Measurements from ENCODE around the gene TIAM1. TPM values are rescaled to one million over a fixed set of nuclear protein-coding genes. Genes with fewer than 3 reads are reported as not detected.

The TIAM1 gene
- total RNA-seq, 6 experiments from 2014 or later, result 4.8 to 12.5 (median 7.7) TPM

GRCh38 chr21:31182231-31183140 lies 161.6 kb downstream of the TIAM1 start:
- TF ChIP-seq, protein P1, sequence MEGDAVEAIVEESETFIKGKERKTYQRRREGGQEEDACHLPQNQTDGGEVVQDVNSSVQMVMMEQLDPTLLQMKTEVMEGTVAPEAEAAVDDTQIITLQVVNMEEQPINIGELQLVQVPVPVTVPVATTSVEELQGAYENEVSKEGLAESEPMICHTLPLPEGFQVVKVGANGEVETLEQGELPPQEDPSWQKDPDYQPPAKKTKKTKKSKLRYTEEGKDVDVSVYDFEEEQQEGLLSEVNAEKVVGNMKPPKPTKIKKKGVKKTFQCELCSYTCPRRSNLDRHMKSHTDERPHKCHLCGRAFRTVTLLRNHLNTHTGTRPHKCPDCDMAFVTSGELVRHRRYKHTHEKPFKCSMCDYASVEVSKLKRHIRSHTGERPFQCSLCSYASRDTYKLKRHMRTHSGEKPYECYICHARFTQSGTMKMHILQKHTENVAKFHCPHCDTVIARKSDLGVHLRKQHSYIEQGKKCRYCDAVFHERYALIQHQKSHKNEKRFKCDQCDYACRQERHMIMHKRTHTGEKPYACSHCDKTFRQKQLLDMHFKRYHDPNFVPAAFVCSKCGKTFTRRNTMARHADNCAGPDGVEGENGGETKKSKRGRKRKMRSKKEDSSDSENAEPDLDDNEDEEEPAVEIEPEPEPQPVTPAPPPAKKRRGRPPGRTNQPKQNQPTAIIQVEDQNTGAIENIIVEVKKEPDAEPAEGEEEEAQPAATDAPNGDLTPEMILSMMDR (IDR thresholded peaks at IDR 0.05), result no peak
- TF ChIP-seq POLR2A (IDR thresholded peaks at IDR 0.05), result no peak
- DNase-seq (no peak), ATAC-seq (peak in 1 of 4 donors; percentile 18)
- Histone ChIP-seq H3K9me3 (no peaks in the 10 kb centered on the region), H3K27ac (no peak overlapping the region), H3K27me3 (no peaks in the 10 kb centered on the region), H3K4me3 (no peak overlapping the region), H3K36me3 (no peaks in the 10 kb centered on the region), H3K4me1 (no peaks in the 10 kb centered on the region)
- intact Hi-C loops (cut with DNase I), result loop anchor here in 1 of 2 donors (10.0 kb wide), 1 partner anchor 88 kb away; no protein-coding TSS in a partner anchor
- WGBS (ENCODE audit: insufficient coverage, low coverage, low lambda C conversion rate, missing lambda C conversion rate), result 84% methylated on average over 13 of the region's 24 CpGs

GRCh38 chr21:31181082-31181750 lies 162.8 kb downstream of the TIAM1 start:
- intact Hi-C loops (cut with DNase I), result loop anchor here in 1 of 2 donors (10.0 kb wide), 1 partner anchor 86 kb away; no protein-coding TSS in a partner anchor
- DNase-seq, result no peak
- Histone ChIP-seq H3K27me3 (no peaks in the 10 kb centered on the region), H3K9me3 (no peaks in the 10 kb centered on the region), H3K4me1 (no peaks in the 10 kb centered on the region), H3K4me3 (no peak overlapping the region), H3K27ac (no peak overlapping the region), H3K36me3 (no peaks in the 10 kb centered on the region)
- ATAC-seq, result no peak
- TF ChIP-seq POLR2A (IDR thresholded peaks at IDR 0.05), result no peak
- TF ChIP-seq, protein P1 (IDR thresholded peaks at IDR 0.05), result no peak
- 79% methylated on average over 10 of the region's 12 CpGs for whole genome bisulfite sequencing (ENCODE audit: insufficient coverage, low coverage, low lambda C conversion rate, missing lambda C conversion rate)

- no peak overlapping the region for H3K4me3 ChIP-seq
- no peak for DNase-seq
- no peaks in the 10 kb centered on the region for H3K27me3 ChIP-seq
- WGBS (ENCODE audit: insufficient coverage, low coverage, low lambda C conversion rate, missing lambda C conversion rate), result 39% methylated on average over 5 of the region's 5 CpGs
- H3K9me3 ChIP-seq, result no peaks in the 10 kb centered on the region
- peak; percentile 67 to 79 (median 70) for ATAC-seq
- intact Hi-C loops (cut with DNase I), result loop anchor here in 1 of 2 donors (10.0 kb wide), 1 partner anchor 86 kb away; no protein-coding TSS in a partner anchor
- no peak overlapping the region for H3K27ac ChIP-seq
- TF ChIP-seq POLR2A (IDR thresholded peaks at IDR 0.05), result no peak
- TF ChIP-seq, protein P1 (IDR thresholded peaks at IDR 0.05), result peak; percentile 55 to 66 (median 62)
- no peaks in the 10 kb centered on the region for H3K36me3 ChIP-seq
- H3K4me1 ChIP-seq, result no peaks in the 10 kb centered on the region
Observed at GRCh38 chr21:31180256-31181081, 163.6 kb downstream of the TIAM1 start.

DNA sequence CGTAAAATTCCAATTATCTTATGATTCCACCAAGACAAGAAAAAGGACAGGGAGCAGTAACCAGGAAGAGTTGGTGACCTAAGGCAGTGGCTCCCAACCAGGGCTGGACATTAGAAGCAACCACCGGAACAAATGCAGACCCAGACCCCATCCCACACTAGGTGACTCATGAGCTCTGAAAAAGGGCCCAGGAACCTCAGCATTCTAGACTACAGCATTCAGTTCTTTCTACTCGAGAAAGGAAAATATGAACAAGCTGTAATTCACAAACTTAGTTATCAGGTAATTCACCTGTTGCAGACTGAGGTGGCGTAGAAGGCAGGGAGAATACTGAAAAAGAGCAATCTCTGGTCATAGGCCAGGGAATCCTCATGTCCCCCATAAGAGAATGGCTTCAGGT lies 167.3 kb downstream of the TIAM1 start:
- Histone ChIP-seq H3K4me3 (no peak overlapping the region), H3K27me3 (no peaks in the 10 kb centered on the region), H3K27ac (peak overlapping the region in 1 of 3 donors; percentile 3), H3K4me1 (no peaks in the 10 kb centered on the region), H3K36me3 (no peaks in the 10 kb centered on the region), H3K9me3 (no peaks in the 10 kb centered on the region)
- no peak for DNase-seq
- WGBS (ENCODE audit: insufficient coverage, low coverage, low lambda C conversion rate, missing lambda C conversion rate), result 77% methylated on average over 4 of the region's 4 CpGs
- intact Hi-C loops (cut with DNase I), result no loop called here
- TF ChIP-seq, protein P1 (IDR thresholded peaks at IDR 0.05), result no peak
- no peak for TF ChIP-seq POLR2A (IDR thresholded peaks at IDR 0.05)
- no peak for ATAC-seq

Data from right lobe of liver (tissue), 6 donors.